GM12878 (cell line): ENCODE results near the gene SCNN1G. TPM values are rescaled to one million over a fixed set of nuclear protein-coding genes. Genes with fewer than 3 reads are reported as not detected.

Experiments
- ATAC-seq: fragments of 200-7000 bp; cut with Tn5 transposase; 3 replicates; pipeline ENCODE4 v1.9.1; 2020; ENCODE audit warnings: mild to moderate bottlenecking, moderate library complexity
- BruUV-seq: library from RNA; stranded (reverse); fragments of 400-500 nt; replicated peaks from 2 replicates; lab custom pipeline; 2021; lab: Mats Ljungman, UMichigan
- CTCF ChIA-PET: fragments of 300-600 bp; sonication (Branson Sonifier 250); formaldehyde crosslinking; extraction: SDS; loops from one replicate; lab custom pipeline; 2021; ENCODE audit warnings: inconsistent platforms; lab: Yijun Ruan, JAX
- POLR2A ChIA-PET: fragments of 350-600 bp; formaldehyde crosslinking; extraction: SDS; loops from one replicate; lab custom pipeline; 2021; ENCODE audit warnings: inconsistent platforms; lab: Charles Lee
- RAD21 ChIA-PET: fragments of 300-600 bp; sonication (Branson Sonifier 250); formaldehyde crosslinking; loops from one replicate; lab custom pipeline; 2023; ENCODE audit warnings: antibody characterized with exemption; ENCODE audit not compliant: unreplicated experiment; lab: Charles Lee
- SMC1A ChIA-PET: fragments of 300-600 bp; sonication (Branson Sonifier 250); formaldehyde crosslinking; loops from one replicate; lab custom pipeline; 2023; ENCODE audit not compliant: unreplicated experiment, uncharacterized antibody; lab: Charles Lee
- DNase-seq: peaks from one replicate; pipeline ENCODE4 v3.0.0-alpha.2; 2011; ENCODE audit warnings: low read depth, low spot score
- FAIRE-seq: peaks from 3 replicates; lab custom pipeline; 2011; peaks lifted over from hg19 to GRCh38; lab: Jason Lieb, UNC
- H2AFZ ChIP-seq: 2 replicates; pipeline ENCODE4 v1.6.0; 2011; ENCODE audit warnings: low read depth, low read length, control low read depth; ENCODE audit not compliant: control insufficient read depth
- H3K27ac ChIP-seq: 2 replicates; pipeline ENCODE4 v1.5.1; 2011; ENCODE audit warnings: control low read depth; ENCODE audit not compliant: control insufficient read depth, insufficient read depth
- H3K27me3 ChIP-seq, 2 experiments: replicated peaks in 1 of 2; 2 replicates each; pipeline versions ENCODE4 v1.6.0 to v1.6.1; 2011; ENCODE audit warnings: low read length in 1 of 2; ENCODE audit not compliant: control insufficient read depth in 2 of 2, insufficient read depth in 2 of 2
- H3K36me3 ChIP-seq, 2 experiments: 2 replicates each; pipeline ENCODE4 v1.5.1; 2011; ENCODE audit warnings: low read length in 1 of 2; ENCODE audit not compliant: control insufficient read depth in 2 of 2, insufficient read depth in 2 of 2
- H3K4me1 ChIP-seq: 2 replicates; pipeline ENCODE4 v1.6.1; 2011; ENCODE audit warnings: mild to moderate bottlenecking, low read length, moderate library complexity, mixed read lengths; ENCODE audit not compliant: control insufficient read depth, insufficient read depth
- H3K4me2 ChIP-seq: 2 replicates; pipeline ENCODE4 v1.6.0; 2011; ENCODE audit warnings: control low read depth; ENCODE audit not compliant: control insufficient read depth, insufficient read depth
- H3K4me3 ChIP-seq: fragments of 200-600 bp; sonication (generic); 2 replicates; pipeline ENCODE4 v1.5.1; 2016
- H3K79me2 ChIP-seq: 2 replicates; pipeline ENCODE4 v1.6.0; 2011; ENCODE audit warnings: low read length; ENCODE audit not compliant: control insufficient read depth, insufficient read depth
- H3K9ac ChIP-seq: 2 replicates; pipeline ENCODE4 v1.8.0; 2011; ENCODE audit warnings: low read length, control low read depth, mixed read lengths; ENCODE audit not compliant: control insufficient read depth, insufficient read depth
- H3K9me3 ChIP-seq: replicated peaks from 3 replicates; pipeline ENCODE4 v1.5.1; 2011; ENCODE audit warnings: mild to moderate bottlenecking, low read length; ENCODE audit not compliant: control insufficient read depth, insufficient read depth
- H4K20me1 ChIP-seq: 2 replicates; pipeline ENCODE4 v1.6.0; 2011; ENCODE audit not compliant: control insufficient read depth, insufficient read depth
- CREM ChIP-seq: IDR thresholded peaks from 2 replicates; pipeline ENCODE4 v1.6.1; 2014; ENCODE audit warnings: antibody characterized with exemption, low read depth
- ETV6 ChIP-seq, 2 experiments: fragments of 450-650 bp in 1 of 2; IDR thresholded peaks in 1 of 2; conservative IDR thresholded peaks in 1 of 2; 2 replicates each; pipeline ENCODE4 v1.6.1; 2014; ENCODE audit warnings: antibody characterized with exemption in 1 of 2, borderline replicate concordance in 1 of 2, low read depth in 1 of 2, mild to moderate bottlenecking in 1 of 2, moderate library complexity in 1 of 2
- KAT2A ChIP-seq: conservative IDR thresholded peaks from 2 replicates; pipeline ENCODE4 v1.6.1; 2011; ENCODE audit warnings: low read depth, low read length; ENCODE audit not compliant: control insufficient read depth
- NFIC ChIP-seq: IDR thresholded peaks from 2 replicates; pipeline ENCODE4 v1.6.1; 2012; ENCODE audit warnings: low read depth, mild to moderate bottlenecking, inconsistent platforms, low read length, moderate library complexity
- NR2C2 ChIP-seq: IDR thresholded peaks from 2 replicates; pipeline ENCODE4 v1.6.1; 2011; ENCODE audit warnings: borderline replicate concordance, low read depth; ENCODE audit not compliant: control insufficient read depth, insufficient read length
- POLR2A ChIP-seq: IDR thresholded peaks from 2 replicates; pipeline ENCODE4 v1.6.1; 2011; ENCODE audit warnings: low read depth, mild to moderate bottlenecking, low read length
- POLR2AphosphoS2 ChIP-seq: IDR thresholded peaks from 2 replicates; pipeline ENCODE4 v1.6.1; 2011; ENCODE audit warnings: low read depth, mild to moderate bottlenecking, low read length, improper control_type of control experiment, moderate library complexity
- STAT3 ChIP-seq: IDR thresholded peaks from 2 replicates; pipeline ENCODE4 v1.6.1; 2011; ENCODE audit warnings: low read depth, low read length, improper control_type of control experiment
- WGBS: methylation state at CpG from one replicate; pipeline ENCODE4 v1.1.6; 2016; ENCODE audit warnings: low lambda C conversion rate; ENCODE audit not compliant: insufficient replicate concordance, insufficient coverage; ENCODE audit errors: missing lambda C conversion rate; 5-methylcytosine and 5-hydroxymethylcytosine counted together
- in situ Hi-C: fragments of 300-500 bp; cut with MboI; formaldehyde crosslinking; loops from 9 replicates; pipeline ENCODE4 v1.14.3; 2018; ENCODE audit warnings: mixed read lengths
- intact Hi-C: fragments of 100-400 bp; cut with micrococcal nuclease; formaldehyde crosslinking; loops from one replicate; pipeline ENCODE4 v1.14.2; 2022; ENCODE audit not compliant: unreplicated experiment
- polyA plus RNA-seq, 11 experiments: library from polyadenylated mRNA; depleted of rRNA in 4 of 11; unstranded in 6 of 11; stranded (reverse) in 5 of 11; fragments of >200 nt; fragmentation: Nextera tagmentation in 4 of 11; fragmentation: Illumina TruSeq in 1 of 11; extraction: Ambion mirVana in 4 of 11; extraction: Trizol in 1 of 11; gene quantifications; 1 replicate in 1 of 11; 2 replicates in 10 of 11; pipeline versions ENCODE4 v1.2.1 to v1.2.3, GENCODE V29; 2011 to 2016; ENCODE audit warnings: inconsistent platforms in 2 of 11, missing spikeins in 2 of 11, low read depth in 1 of 11
- total RNA-seq, 4 experiments: library from RNA; depleted of rRNA in 3 of 4; stranded (reverse); fragments of >200 nt in 3 of 4; fragmentation: Illumina TruSeq in 1 of 4; extraction: Trizol in 1 of 4; gene quantifications; 2 replicates each; pipeline versions ENCODE4 v1.2.1 to v1.2.3, GENCODE V29; 2013 to 2021
- TF ChIP-seq, protein P1 (sequence below): fragments of 450-650 bp; formaldehyde crosslinking; IDR thresholded peaks from 2 replicates; pipeline ENCODE4 v1.4.0; 2020; ENCODE audit warnings: mild to moderate bottlenecking, moderate library complexity
- TF ChIP-seq, protein P2 (sequence below): IDR thresholded peaks from 2 replicates; pipeline ENCODE4 v1.6.1; 2012; ENCODE audit warnings: mild to moderate bottlenecking, low read depth, low read length

Gene SCNN1G
- total and polyA plus RNA-seq, 10 of the 15 experiments (the other 5 are each of a cell fraction or from before 2014, with no cell fraction given), result 0.04 to 0.86 (median 0.08) TPM; not detected in 5

DNA sequence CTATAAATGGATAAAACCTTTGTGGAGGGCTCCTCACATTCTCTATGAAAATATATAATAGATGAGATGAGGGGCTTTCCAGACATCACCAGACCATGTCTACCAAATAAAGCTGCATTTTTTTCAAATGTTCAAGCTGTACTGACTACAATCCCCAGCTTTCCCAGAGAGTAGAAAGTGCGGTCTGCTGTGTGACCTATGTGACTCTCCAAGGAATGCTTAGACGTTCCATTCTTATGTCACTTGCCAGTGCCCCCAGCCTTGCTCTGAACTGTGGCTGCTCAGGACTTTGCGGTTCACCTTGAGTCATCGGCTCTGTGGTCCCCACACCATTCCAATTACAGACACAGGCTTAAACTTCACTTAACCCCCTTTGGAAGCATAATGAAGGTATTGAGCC lies 71.8 kb downstream of the SCNN1G start:
- no peak overlapping the region for H3K27ac ChIP-seq
- H3K4me1 ChIP-seq, result no peaks in the 10 kb centered on the region
- no peak overlapping the region for H3K9ac ChIP-seq
- no peak overlapping the region for H3K4me3 ChIP-seq
- ChIA-PET CTCF (no interaction called here), POLR2A (no interaction called here), RAD21 (no interaction called here)
- FAIRE-seq (no peak), ATAC-seq (no peak), DNase-seq (no peak)
- no peaks in the 10 kb centered on the region for H4K20me1 ChIP-seq
- no peaks in the 10 kb centered on the region for H3K36me3 ChIP-seq
- H3K9me3 ChIP-seq, result no peaks in the 10 kb centered on the region
- no peaks in the 10 kb centered on the region for H3K79me2 ChIP-seq
- H3K4me2 ChIP-seq, result no peak overlapping the region
- BruUV-seq, result no TSS peak
- intact Hi-C loops (no loop called here), in situ Hi-C loops (no loop called here)
- no peaks in the 10 kb centered on the region for H3K27me3 ChIP-seq
- H2AFZ ChIP-seq, result no peak overlapping the region
- no peak for TF ChIP-seq POLR2A
- TF ChIP-seq, protein P1, sequence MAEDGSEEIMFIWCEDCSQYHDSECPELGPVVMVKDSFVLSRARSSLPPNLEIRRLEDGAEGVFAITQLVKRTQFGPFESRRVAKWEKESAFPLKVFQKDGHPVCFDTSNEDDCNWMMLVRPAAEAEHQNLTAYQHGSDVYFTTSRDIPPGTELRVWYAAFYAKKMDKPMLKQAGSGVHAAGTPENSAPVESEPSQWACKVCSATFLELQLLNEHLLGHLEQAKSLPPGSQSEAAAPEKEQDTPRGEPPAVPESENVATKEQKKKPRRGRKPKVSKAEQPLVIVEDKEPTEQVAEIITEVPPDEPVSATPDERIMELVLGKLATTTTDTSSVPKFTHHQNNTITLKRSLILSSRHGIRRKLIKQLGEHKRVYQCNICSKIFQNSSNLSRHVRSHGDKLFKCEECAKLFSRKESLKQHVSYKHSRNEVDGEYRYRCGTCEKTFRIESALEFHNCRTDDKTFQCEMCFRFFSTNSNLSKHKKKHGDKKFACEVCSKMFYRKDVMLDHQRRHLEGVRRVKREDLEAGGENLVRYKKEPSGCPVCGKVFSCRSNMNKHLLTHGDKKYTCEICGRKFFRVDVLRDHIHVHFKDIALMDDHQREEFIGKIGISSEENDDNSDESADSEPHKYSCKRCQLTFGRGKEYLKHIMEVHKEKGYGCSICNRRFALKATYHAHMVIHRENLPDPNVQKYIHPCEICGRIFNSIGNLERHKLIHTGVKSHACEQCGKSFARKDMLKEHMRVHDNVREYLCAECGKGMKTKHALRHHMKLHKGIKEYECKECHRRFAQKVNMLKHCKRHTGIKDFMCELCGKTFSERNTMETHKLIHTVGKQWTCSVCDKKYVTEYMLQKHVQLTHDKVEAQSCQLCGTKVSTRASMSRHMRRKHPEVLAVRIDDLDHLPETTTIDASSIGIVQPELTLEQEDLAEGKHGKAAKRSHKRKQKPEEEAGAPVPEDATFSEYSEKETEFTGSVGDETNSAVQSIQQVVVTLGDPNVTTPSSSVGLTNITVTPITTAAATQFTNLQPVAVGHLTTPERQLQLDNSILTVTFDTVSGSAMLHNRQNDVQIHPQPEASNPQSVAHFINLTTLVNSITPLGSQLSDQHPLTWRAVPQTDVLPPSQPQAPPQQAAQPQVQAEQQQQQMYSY, result no peak
- TF ChIP-seq KAT2A, result no peak
- TF ChIP-seq STAT3, result no peak
- TF ChIP-seq, all 136 proteins: peak for 0
- SMC1A ChIA-PET, result interaction anchor here (0.6 kb wide), 1 partner anchor 42 kb away, joined by 3 read pairs; no protein-coding TSS in a partner anchor
- 48% methylated on average over 4 of the region's 4 CpGs for WGBS

DNA sequence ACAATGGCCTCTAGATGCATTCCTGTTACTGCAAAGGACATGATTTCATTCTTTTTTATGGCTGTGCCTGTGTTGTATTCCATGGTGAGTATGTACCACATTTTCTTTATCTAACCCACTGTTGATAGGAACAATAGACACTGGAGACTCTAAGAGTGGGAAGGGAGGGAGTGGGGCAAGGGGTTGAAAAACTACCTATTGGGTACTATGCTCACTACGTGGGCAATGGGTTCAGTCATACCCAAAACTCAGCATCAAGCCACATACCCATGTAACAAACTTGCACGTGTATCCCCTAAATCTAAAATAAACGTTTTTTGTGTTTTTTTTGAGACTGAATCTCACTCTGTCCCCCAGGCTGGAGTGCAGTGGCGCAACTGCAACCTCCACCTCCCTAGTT lies 72.5 kb downstream of the SCNN1G start:
- no peak overlapping the region for H3K9ac ChIP-seq
- H3K27ac ChIP-seq, result no peak overlapping the region
- RAD21 ChIA-PET, result no interaction called here
- H3K27me3 ChIP-seq, result no peaks in the 10 kb centered on the region
- POLR2A ChIA-PET, result no interaction called here
- no peak overlapping the region for H3K4me3 ChIP-seq
- FAIRE-seq (no peak), ATAC-seq (no peak), DNase-seq (no peak)
- no peaks in the 10 kb centered on the region for H3K79me2 ChIP-seq
- no peak overlapping the region for H3K4me2 ChIP-seq
- 11% methylated on average over 4 of the region's 4 CpGs for WGBS
- no TSS peak for BruUV-seq
- intact Hi-C loops (no loop called here), in situ Hi-C loops (no loop called here)
- no peaks in the 10 kb centered on the region for H3K36me3 ChIP-seq
- CTCF ChIA-PET, result no interaction called here
- H2AFZ ChIP-seq, result no peak overlapping the region
- H4K20me1 ChIP-seq, result no peaks in the 10 kb centered on the region
- SMC1A ChIA-PET, result interaction anchor here (1.6 kb wide), 1 partner anchor 11 kb away, joined by 3 read pairs; no protein-coding TSS in a partner anchor
- no peaks in the 10 kb centered on the region for H3K4me1 ChIP-seq
- H3K9me3 ChIP-seq, result no peaks in the 10 kb centered on the region
- TF ChIP-seq ETV6 (conservative IDR thresholded peaks at IDR 0.05 in 1 of 2, IDR thresholded peaks at IDR 0.05 in 1 of 2; ENCODE audit: borderline replicate concordance in 1 of 2, low read depth in 1 of 2), result no peak
- TF ChIP-seq, protein P2, sequence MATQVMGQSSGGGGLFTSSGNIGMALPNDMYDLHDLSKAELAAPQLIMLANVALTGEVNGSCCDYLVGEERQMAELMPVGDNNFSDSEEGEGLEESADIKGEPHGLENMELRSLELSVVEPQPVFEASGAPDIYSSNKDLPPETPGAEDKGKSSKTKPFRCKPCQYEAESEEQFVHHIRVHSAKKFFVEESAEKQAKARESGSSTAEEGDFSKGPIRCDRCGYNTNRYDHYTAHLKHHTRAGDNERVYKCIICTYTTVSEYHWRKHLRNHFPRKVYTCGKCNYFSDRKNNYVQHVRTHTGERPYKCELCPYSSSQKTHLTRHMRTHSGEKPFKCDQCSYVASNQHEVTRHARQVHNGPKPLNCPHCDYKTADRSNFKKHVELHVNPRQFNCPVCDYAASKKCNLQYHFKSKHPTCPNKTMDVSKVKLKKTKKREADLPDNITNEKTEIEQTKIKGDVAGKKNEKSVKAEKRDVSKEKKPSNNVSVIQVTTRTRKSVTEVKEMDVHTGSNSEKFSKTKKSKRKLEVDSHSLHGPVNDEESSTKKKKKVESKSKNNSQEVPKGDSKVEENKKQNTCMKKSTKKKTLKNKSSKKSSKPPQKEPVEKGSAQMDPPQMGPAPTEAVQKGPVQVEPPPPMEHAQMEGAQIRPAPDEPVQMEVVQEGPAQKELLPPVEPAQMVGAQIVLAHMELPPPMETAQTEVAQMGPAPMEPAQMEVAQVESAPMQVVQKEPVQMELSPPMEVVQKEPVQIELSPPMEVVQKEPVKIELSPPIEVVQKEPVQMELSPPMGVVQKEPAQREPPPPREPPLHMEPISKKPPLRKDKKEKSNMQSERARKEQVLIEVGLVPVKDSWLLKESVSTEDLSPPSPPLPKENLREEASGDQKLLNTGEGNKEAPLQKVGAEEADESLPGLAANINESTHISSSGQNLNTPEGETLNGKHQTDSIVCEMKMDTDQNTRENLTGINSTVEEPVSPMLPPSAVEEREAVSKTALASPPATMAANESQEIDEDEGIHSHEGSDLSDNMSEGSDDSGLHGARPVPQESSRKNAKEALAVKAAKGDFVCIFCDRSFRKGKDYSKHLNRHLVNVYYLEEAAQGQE, result no peak
- no peak for TF ChIP-seq CREM
- TF ChIP-seq NR2C2, result no peak
- no peak for TF ChIP-seq POLR2AphosphoS2
- TF ChIP-seq NFIC, result no peak
